Measurements from ENCODE around the gene AGAP2. TPM values are rescaled to one million over a fixed set of nuclear protein-coding genes. Genes with fewer than 3 reads are reported as not detected.

The AGAP2 gene
- total and polyA plus RNA-seq, 9 of the 15 experiments (the other 6 are each of a cell fraction or from before 2014, with no cell fraction given) = 0.04 to 0.77 (median 0.28) TPM; not detected in 1

DNA sequence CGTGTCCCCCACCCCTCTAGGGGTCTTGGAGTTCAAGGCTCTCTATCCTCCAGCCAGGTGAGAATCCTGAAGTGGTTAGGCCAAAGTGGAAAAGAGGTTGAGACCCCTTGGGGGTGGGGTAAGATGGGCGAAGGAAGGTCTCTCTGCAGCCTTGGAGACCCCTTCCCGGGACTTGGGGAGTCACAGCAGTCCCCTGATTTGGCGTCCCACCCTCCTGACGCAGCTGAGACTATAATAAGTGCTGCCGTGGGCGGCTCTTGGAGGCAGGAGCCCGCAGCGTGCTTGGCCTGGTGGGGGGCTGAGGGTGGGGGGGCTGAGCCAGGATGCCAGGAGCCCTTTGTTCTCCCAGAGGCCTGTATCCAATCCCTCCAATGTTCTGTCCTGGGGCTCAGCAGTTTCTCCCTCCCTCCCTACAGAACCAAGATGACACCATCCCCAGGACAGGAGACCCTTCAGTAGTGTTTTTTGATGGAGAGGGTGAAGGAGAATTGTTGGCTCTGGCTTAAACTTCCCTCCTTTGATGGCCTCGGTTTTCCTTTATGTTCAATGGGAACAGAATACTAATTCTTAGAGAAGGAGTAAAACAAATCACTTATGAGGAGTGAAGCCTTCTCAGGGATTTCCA, 1.5 kb upstream of the AGAP2 start:
- TF ChIP-seq MAFG (tag; conservative IDR thresholded peaks at IDR 0.05) (no peak), GTF2A2 (tag; IDR thresholded peaks at IDR 0.05) (no peak), RFX1 (IDR thresholded peaks at IDR 0.05) (no peak), PRMT5 (CRISPR knock-in tag; IDR thresholded peaks at IDR 0.05) (no peak), NCOA6 (IDR thresholded peaks at IDR 0.05) (no peak)
- TF ChIP-seq, protein P1, sequence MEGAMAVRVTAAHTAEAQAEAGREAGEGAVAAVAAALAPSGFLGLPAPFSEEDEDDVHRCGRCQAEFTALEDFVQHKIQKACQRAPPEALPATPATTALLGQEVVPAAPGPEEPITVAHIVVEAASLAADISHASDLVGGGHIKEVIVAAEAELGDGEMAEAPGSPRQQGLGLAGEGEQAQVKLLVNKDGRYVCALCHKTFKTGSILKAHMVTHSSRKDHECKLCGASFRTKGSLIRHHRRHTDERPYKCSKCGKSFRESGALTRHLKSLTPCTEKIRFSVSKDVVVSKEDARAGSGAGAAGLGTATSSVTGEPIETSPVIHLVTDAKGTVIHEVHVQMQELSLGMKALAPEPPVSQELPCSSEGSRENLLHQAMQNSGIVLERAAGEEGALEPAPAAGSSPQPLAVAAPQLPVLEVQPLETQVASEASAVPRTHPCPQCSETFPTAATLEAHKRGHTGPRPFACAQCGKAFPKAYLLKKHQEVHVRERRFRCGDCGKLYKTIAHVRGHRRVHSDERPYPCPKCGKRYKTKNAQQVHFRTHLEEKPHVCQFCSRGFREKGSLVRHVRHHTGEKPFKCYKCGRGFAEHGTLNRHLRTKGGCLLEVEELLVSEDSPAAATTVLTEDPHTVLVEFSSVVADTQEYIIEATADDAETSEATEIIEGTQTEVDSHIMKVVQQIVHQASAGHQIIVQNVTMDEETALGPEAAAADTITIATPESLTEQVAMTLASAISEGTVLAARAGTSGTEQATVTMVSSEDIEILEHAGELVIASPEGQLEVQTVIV (CRISPR knock-in tag; IDR thresholded peaks at IDR 0.05; ENCODE audit: borderline replicate concordance) = no peak
- H3K9ac ChIP-seq (ENCODE audit: insufficient read depth in 1 of 2, low read depth in 2 of 2, low read length in 2 of 2) = no peak overlapping the region
- H3K4me3 ChIP-seq = no peak overlapping the region
- ChIA-PET POLR2A (interaction anchor here (0.7 to 1.2 kb wide), 5 partner anchors 10 to 202 kb away, joined by 3 to 6 read pairs (median 3); partner anchors contain the start of gene CDK4), CTCF (ENCODE audit: low intra/inter-chr PET ratio) (no interaction called here)
- in situ Hi-C loops (cut with MboI) = loop anchor here (10.0 kb wide), 1 partner anchor 425 kb away; no protein-coding TSS in a partner anchor
- no peak overlapping the region for H2AFZ ChIP-seq (ENCODE audit: low read depth, low read length)
- 18% methylated on average over 10 of the region's 10 CpGs for WGBS (ENCODE audit: insufficient coverage, low coverage, missing lambda C conversion rate)
- no peaks in the 10 kb centered on the region for H4K20me1 ChIP-seq (replicated peaks; ENCODE audit: control insufficient read depth, insufficient read depth, low read length)
- no peaks in the 10 kb centered on the region; the same call in 2 of the 3 replicates for H3K79me2 ChIP-seq (ENCODE audit: control insufficient read depth, insufficient read depth, low read length)
- intact Hi-C loops (cut with micrococcal nuclease) = loop anchor here (5.0 kb wide), 1 partner anchor 218 kb away; the partner anchor contains the start of genes DDIT3 and MBD6
- no peak for DNase-seq (ENCODE audit: extremely low read depth in 1 of 4, low spot score in 3 of 4)
- no peak overlapping the region for H3K4me2 ChIP-seq (ENCODE audit: insufficient read depth, low read length)
- H3K27ac ChIP-seq (ENCODE audit: extremely low read depth, low read depth, low read length) = no peak overlapping the region
- no peaks in the 10 kb centered on the region for H3K36me3 ChIP-seq (ENCODE audit: control insufficient read depth, insufficient read depth, low read length)
- ATAC-seq = no peak
- peaks cover 0 to 26% of the 10 kb centered on the region in 2 experiments; a peak in 2 of 5 replicates for H3K27me3 ChIP-seq (ENCODE audit: control insufficient read depth in 2 of 2, insufficient read depth in 2 of 2, low read length in 2 of 2)
- H3K4me1 ChIP-seq (replicated peaks in 1 of 2; ENCODE audit: control insufficient read depth in 2 of 2, insufficient read depth in 2 of 2, low read length in 2 of 2) = peaks cover 9 to 36% of the 10 kb centered on the region in 2 experiments; a peak in 4 of 5 replicates
- no peaks in the 10 kb centered on the region for H3K9me1 ChIP-seq (ENCODE audit: control insufficient read depth, insufficient read depth, low read length)
- no peaks in the 10 kb centered on the region for H3K9me3 ChIP-seq (replicated peaks; ENCODE audit: control insufficient read depth, insufficient read depth, low read depth, low read length)
- BruUV-seq (replicated peaks) = no TSS peak
- no peak for FAIRE-seq
